Activated T-cell treated with anti-CD3 and anti-CD28 coated beads, Interleukin-2, amount 50 U/mL, for 1 hour (primary cell): Measurements from ENCODE around the gene LRP10.
A peak's percentile ranks its signal among the peaks of the same experiment; 100 is the strongest.
"Not testable (repeated sequence)": the region's sequence is repeated elsewhere in the genome, so short reads cannot be mapped to it uniquely, and the experiment has no call there.

Experiments
- DNase-seq: peaks from one replicate; pipeline ENCODE4 v3.0.0-alpha.2; 2020

LRP10 gene

GRCh38 chr14:22890416-22890815, 18.9 kb downstream of the LRP10 start:
- DNase-seq = no peak

DNA sequence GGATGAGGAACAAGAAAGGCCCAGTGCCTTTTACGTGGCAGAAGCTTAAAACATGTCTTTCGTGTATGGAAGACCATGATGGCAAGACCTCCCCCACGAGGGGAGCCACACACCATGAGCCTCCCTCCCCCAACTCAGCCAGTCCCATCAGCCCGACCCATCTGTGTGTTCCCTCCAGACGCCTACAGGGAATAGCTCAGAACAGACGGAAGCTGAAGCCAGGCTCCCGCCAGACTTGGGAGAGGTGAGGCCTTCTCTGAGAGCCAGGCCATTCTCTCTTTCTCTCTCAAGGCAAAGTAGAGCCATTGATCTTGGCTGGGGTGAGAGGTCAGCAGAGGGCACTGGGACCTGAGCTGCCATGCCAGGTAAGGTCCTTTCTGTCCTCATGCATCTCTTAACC, 20.9 kb downstream of the LRP10 start:
- DNase-seq = no peak

- no peak for DNase-seq
Measured at GRCh38 chr14:22893706-22894105, 22.2 kb downstream of the LRP10 start.

DNA sequence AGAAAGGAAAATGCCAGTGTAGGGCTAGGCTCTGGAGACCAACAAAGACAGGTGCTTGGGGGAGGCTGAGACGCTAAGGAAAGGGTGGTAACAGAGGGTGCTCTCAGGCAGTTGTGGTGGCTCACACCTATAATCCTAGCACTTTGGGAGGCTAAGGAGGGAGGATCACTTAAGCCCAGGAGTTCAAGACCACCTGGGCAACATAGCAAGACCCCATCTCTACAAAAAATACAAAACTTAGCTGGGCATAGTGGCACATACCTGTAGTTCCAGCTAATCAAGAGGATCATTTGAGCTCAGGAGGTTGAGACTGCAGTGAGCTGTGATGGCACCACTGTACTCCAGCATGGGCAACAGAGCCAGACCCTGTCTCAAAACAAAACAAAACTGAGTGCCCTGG, 23.9 kb downstream of the LRP10 start:
- no peak for DNase-seq

DNA sequence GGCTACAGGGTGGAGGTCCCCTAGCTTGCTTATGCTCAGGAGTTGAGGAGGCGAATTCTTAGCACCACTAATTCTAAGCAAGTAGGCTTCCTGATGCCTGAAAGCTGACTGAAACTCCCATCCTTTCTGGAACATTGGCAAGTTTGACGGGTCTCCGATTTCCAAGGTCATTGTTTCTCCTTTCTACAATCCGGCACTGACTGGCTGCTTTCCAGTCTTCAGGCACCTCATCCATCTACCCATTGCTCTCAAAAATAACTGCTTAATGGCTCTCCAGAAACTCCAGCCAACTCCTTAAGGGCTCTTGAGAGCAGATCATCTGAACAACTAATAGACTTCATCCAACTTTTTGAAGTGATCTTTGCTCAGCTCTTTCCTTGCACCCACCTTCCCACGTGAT, 24.8 kb downstream of the LRP10 start:
- no peak for DNase-seq

- DNase-seq = no peak
Measured at GRCh38 chr14:22896760-22897159, 25.2 kb downstream of the LRP10 start.

GRCh38 chr14:22897357-22897756, 25.8 kb downstream of the LRP10 start:
- DNase-seq = no peak

- no peak for DNase-seq
Measured at GRCh38 chr14:22898302-22899090, 27.0 kb downstream of the LRP10 start.

DNA sequence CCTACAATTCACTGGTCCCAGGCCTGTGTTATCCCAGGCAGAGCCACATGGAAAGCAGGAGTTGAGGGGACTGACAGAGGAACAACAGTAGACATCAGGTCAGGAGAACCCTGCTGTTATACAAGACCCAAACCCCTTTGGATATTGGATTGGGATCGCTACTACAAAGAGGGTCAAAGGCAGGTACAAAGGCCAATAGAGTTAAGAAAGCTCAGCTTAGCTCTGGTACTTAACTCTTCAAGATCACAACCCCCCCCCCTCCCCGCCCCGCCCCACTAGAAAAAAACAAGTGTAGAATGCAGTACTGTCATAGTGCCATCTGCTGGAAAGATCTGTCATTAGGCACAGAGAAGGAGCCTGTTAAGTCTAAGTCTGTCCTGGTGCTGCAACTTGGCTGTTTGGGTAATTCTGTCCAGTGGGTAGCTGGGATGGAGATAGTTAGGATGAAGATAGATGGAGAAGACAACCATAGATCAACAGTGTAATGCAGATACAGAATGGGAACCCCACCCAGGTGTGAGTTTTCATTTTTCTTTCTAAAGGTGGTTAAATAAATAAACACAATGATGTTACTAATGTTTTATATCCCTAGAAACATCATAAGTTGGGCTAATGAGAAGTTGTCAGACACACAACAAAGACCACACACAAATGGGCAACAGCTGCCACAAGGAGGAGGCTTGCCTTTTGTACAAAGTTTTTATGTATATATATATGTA, 28.7 kb downstream of the LRP10 start:
- DNase-seq = no peak

GRCh38 chr14:22901799-22902198, 30.3 kb downstream of the LRP10 start:
- no peak for DNase-seq

DNA sequence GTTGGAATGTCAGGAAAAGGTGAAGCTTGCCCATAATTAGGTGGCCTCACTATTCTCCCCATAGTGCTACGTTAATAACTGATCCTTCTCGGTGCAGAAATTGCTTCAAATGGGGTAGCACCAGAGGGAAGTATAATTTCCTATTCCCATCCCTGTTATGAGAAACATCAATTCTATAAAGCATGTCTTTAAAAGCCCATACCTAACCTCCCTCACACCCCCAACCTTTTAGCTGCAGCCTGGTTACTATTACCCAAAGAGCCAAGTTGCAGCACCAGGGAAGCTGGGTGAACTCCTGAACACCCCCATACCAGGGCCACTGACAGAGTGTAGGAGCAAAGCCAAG, 32.2 kb downstream of the LRP10 start:
- no peak for DNase-seq

GRCh38 chr14:22905627-22906026, 34.1 kb downstream of the LRP10 start:
- DNase-seq = no peak

GRCh38 chr14:22906073-22906472, 34.5 kb downstream of the LRP10 start:
- no peak for DNase-seq

DNA sequence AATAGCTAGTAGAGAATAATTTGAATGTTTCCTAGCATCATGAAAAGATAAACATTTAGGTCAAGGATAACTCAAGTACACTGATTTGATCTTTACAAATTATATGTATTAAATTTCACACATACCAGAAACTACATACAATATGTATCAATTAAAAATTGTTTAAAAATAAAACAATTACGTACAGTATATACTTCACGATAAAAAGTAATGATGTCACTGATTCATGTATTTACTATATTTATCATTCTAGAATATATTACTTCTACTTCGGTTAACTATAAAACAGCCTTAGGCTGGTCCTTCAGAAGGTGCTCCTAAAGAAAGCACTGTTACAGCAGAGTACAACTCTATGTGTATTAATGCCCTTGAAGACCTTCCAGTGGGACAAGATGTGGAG, 35.9 kb downstream of the LRP10 start:
- DNase-seq = no peak

DNA sequence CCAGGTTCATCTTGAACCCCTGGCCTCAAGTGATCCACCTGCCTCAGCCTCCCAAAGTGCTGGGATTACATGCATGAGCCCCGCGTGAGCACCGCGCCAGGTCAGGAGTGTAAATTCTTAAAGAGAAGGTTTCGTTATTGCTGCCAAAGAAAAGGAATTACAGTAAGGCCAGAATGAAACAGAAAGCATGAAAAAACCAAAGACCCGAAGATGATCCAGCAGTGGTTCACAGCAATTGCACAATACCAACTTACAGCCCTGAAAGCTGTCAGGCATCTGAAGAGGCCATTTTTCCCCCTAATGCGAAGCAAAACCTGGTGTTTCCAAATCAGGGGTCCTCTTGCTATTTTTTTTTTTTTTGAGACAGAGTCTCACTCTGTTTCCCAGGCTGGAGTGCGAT, 37.1 kb downstream of the LRP10 start:
- DNase-seq = no peak

- no peak for DNase-seq
Measured at GRCh38 chr14:22910916-22911315, 39.4 kb downstream of the LRP10 start.

DNA sequence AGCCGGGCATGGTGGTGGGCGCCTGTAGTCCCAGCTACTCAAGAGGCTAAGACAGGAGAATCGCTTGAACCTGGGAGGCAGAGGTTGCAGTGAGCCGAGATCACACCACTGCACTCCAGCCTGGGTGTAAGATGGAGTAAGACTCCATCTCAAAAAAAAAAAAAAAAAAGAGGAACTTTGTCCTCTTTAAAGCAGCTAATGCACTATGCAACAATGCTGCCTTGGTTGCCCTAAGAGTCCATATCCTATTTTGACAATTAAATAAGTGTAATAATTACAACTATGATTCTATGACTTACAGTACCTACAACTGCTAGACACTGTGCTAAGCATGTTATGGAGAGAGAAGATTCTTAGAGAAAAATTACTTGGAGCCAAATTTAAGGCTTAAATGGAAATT, 43.3 kb downstream of the LRP10 start:
- DNase-seq = not testable (repeated sequence)

GRCh38 chr14:22915886-22916521, 44.5 kb downstream of the LRP10 start:
- DNase-seq = no peak

GRCh38 chr14:22918804-22919600, 47.5 kb downstream of the LRP10 start, which contains the start of gene RBM23:
Gene RBM23, minus strand, starts transcription at chr14:22919149.
- peak; percentile 98 for DNase-seq

GRCh38 chr14:22919601-22919921, 48.0 kb downstream of the LRP10 start:
- DNase-seq = no peak

DNA sequence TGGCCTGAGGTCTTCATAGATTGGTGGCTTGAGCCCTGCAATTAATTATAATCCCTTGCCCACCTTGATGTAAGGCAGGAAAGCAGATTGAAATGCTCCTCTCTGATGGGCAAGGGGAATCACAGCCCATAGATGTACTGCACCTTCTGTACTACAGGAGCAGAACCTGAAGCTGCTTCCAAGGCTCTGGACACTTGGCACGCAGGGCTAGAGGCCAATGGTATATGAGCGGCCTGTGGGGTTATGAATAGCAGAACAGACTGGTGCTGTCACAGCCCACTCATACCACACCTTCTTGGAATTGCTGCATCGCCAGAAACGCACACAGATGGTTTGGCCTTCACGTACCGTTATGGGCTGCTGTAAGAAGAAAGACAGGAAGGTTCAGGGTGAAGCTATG, 49.2 kb downstream of the LRP10 start:
- DNase-seq = no peak

GRCh38 chr14:22922294-22922693, 50.8 kb downstream of the LRP10 start:
- no peak for DNase-seq

GRCh38 chr14:22923746-22924145, 52.2 kb downstream of the LRP10 start:
- no peak for DNase-seq
